Activated CD8-positive, alpha-beta memory T cell treated with anti-CD3 and anti-CD28 coated beads, Interleukin-2, amount 50 U/mL, for 4 hours (primary cell): ENCODE results near the gene MIB1.
"Not testable (repeated sequence)": the region's sequence is repeated elsewhere in the genome, so short reads cannot be mapped to it uniquely, and the experiment has no call there.

ENCODE experiments used
- DNase-seq: peaks from one replicate; pipeline ENCODE4 v3.0.0-alpha.2; 2020

MIB1 gene

GRCh38 chr18:21745231-21745630 lies 4.6 kb downstream of the MIB1 start:
- no peak for DNase-seq

- no peak for DNase-seq
Observed at GRCh38 chr18:21747268-21747667, 6.7 kb downstream of the MIB1 start.

GRCh38 chr18:21747764-21748693 lies 7.4 kb downstream of the MIB1 start:
- no peak for DNase-seq

- DNase-seq: no peak
Observed at GRCh38 chr18:21757833-21758232, 17.2 kb downstream of the MIB1 start.

GRCh38 chr18:21759836-21760235 lies 19.2 kb downstream of the MIB1 start:
- DNase-seq: no peak

GRCh38 chr18:21760321-21760720 lies 19.7 kb downstream of the MIB1 start:
- no peak for DNase-seq

GRCh38 chr18:21761471-21762115 lies 21.0 kb downstream of the MIB1 start:
- no peak for DNase-seq

GRCh38 chr18:21762181-21762772 lies 21.7 kb downstream of the MIB1 start:
- no peak for DNase-seq

GRCh38 chr18:21763846-21764646 lies 23.5 kb downstream of the MIB1 start:
- no peak for DNase-seq

GRCh38 chr18:21769206-21769605 lies 28.6 kb downstream of the MIB1 start:
- no peak for DNase-seq

- DNase-seq: no peak
Observed at GRCh38 chr18:21774722-21775121, 34.1 kb downstream of the MIB1 start.

GRCh38 chr18:21777814-21778213 lies 37.2 kb downstream of the MIB1 start:
- DNase-seq: no peak

GRCh38 chr18:21786526-21786925 lies 45.9 kb downstream of the MIB1 start:
- no peak for DNase-seq

GRCh38 chr18:21796089-21796488 lies 55.5 kb downstream of the MIB1 start:
- DNase-seq: not testable (repeated sequence)

- DNase-seq: no peak
Observed at GRCh38 chr18:21798126-21798525, 57.5 kb downstream of the MIB1 start.

GRCh38 chr18:21799721-21800120 lies 59.1 kb downstream of the MIB1 start:
- DNase-seq: no peak

- DNase-seq: no peak
Observed at GRCh38 chr18:21803495-21803894, 62.9 kb downstream of the MIB1 start.

- no peak for DNase-seq
Observed at GRCh38 chr18:21805771-21806366, 65.3 kb downstream of the MIB1 start.

- DNase-seq: no peak
Observed at GRCh38 chr18:21808185-21808584, 67.6 kb downstream of the MIB1 start.

- no peak for DNase-seq
Observed at GRCh38 chr18:21809725-21810124, 69.1 kb downstream of the MIB1 start.

GRCh38 chr18:21815101-21815500 lies 74.5 kb downstream of the MIB1 start:
- no peak for DNase-seq

- DNase-seq: no peak
Observed at GRCh38 chr18:21820033-21820810, 79.6 kb downstream of the MIB1 start.
